NCI-H1417 treated with DMSO at 0.1 percent for 48 hours (cell line): ENCODE data around the gene RIN3.
"Not testable (repeated sequence)": the region's sequence is repeated elsewhere in the genome, so short reads cannot be mapped to it uniquely, and the experiment has no call there.

Experiments used
- DNase-seq: peaks from one replicate; lab custom pipeline; 2025; lab: John Stamatoyannopoulos, UW

The RIN3 gene

GRCh38 chr14:92665661-92666110, 152.1 kb downstream of the RIN3 start:
- DNase-seq, result no peak

- DNase-seq, result no peak
Measured at GRCh38 chr14:92666251-92666650, 152.7 kb downstream of the RIN3 start.

GRCh38 chr14:92668276-92668973, 154.8 kb downstream of the RIN3 start:
- DNase-seq, result no peak

GRCh38 chr14:92670160-92670559, 156.6 kb downstream of the RIN3 start:
- no peak for DNase-seq

- DNase-seq, result no peak
Measured at GRCh38 chr14:92670643-92671366, 157.2 kb downstream of the RIN3 start.

GRCh38 chr14:92673601-92674150, 160.1 kb downstream of the RIN3 start:
- no peak for DNase-seq

- DNase-seq, result no peak
Measured at GRCh38 chr14:92675421-92675820, 161.8 kb downstream of the RIN3 start.

- DNase-seq, result no peak
Measured at GRCh38 chr14:92675976-92676375, 162.4 kb downstream of the RIN3 start.

GRCh38 chr14:92676403-92677086, 163.0 kb downstream of the RIN3 start:
- DNase-seq, result no peak

GRCh38 chr14:92677087-92677668, 163.6 kb downstream of the RIN3 start:
- no peak for DNase-seq

- no peak for DNase-seq
Measured at GRCh38 chr14:92677955-92678354, 164.4 kb downstream of the RIN3 start.

- no peak for DNase-seq
Measured at GRCh38 chr14:92678766-92679165, 165.2 kb downstream of the RIN3 start.

GRCh38 chr14:92679246-92679645, 165.7 kb downstream of the RIN3 start:
- no peak for DNase-seq

GRCh38 chr14:92680330-92680729, 166.7 kb downstream of the RIN3 start:
- not testable (repeated sequence) for DNase-seq

GRCh38 chr14:92680781-92681650, 167.4 kb downstream of the RIN3 start:
- no peak for DNase-seq

GRCh38 chr14:92683041-92683440, 169.5 kb downstream of the RIN3 start:
- no peak for DNase-seq

GRCh38 chr14:92684801-92685560, 171.4 kb downstream of the RIN3 start:
- no peak for DNase-seq

- DNase-seq, result no peak
Measured at GRCh38 chr14:92685784-92686355, 172.3 kb downstream of the RIN3 start.

GRCh38 chr14:92686411-92686899, 172.9 kb downstream of the RIN3 start:
- no peak for DNase-seq

- no peak for DNase-seq
Measured at GRCh38 chr14:92686900-92687427, 173.4 kb downstream of the RIN3 start.
